ENCODE measurements around the gene SURF1.

The SURF1 gene

DNA sequence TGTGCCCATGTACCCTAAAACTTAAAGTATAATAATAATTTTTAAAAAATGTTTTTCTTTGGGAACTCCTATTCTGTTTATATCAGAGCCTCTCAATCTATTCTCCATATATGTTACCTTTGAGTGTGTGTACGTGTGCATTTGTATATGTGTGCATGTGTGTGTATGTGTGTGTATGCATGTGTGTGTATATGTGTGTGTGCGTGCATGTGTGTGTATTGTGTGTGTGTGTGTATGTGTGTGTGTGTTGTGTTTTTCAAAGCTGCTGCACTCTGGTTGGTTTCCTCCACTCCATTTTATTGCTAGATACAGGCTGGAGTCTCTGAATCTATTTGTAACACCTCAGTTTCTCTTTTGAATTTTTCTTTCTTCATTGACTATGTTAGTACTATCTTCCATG, 40.3 kb downstream of the SURF1 start:
- no peak for DNase-seq

DNA sequence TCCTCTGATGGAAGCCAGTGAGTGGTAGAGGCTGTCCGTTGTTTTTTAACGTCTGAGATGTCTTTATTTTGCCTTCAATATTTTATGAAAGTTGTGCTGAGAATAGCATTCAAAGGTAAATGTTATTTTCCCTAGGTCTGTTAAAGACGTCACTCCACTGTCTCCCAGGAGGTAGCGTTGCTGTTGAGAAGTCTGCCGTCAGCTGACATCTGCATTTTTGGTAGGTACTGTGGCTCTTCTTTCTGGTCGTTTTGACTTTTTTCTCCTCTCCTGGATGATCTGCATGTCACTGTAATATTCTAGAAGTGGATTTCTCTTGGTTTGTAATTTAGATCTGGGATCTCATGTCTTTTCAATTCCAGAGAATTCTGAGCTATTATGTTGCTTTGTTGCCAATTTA, 46.7 kb downstream of the SURF1 start:
- no peak for DNase-seq

DNA sequence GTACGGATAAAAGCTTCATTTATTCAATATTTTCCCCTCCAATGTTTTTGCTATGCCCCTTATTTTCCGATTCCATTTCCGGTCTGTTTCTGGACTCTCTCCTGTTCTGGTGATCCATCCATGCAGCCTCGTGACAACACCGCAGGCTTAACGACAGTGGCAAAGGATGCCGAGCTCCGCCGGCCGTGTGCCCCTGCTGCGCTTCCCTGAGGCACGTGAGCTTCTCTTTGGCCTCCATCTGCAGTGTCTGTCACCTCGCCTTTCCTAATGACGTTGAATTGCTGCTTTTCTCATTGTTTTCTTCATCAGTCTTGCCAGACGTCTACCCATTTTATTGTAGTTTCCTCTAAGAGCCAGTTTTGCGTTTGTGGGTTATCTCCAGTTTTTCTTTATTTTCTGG, 49.0 kb downstream of the SURF1 start:
- no peak for DNase-seq

DNA sequence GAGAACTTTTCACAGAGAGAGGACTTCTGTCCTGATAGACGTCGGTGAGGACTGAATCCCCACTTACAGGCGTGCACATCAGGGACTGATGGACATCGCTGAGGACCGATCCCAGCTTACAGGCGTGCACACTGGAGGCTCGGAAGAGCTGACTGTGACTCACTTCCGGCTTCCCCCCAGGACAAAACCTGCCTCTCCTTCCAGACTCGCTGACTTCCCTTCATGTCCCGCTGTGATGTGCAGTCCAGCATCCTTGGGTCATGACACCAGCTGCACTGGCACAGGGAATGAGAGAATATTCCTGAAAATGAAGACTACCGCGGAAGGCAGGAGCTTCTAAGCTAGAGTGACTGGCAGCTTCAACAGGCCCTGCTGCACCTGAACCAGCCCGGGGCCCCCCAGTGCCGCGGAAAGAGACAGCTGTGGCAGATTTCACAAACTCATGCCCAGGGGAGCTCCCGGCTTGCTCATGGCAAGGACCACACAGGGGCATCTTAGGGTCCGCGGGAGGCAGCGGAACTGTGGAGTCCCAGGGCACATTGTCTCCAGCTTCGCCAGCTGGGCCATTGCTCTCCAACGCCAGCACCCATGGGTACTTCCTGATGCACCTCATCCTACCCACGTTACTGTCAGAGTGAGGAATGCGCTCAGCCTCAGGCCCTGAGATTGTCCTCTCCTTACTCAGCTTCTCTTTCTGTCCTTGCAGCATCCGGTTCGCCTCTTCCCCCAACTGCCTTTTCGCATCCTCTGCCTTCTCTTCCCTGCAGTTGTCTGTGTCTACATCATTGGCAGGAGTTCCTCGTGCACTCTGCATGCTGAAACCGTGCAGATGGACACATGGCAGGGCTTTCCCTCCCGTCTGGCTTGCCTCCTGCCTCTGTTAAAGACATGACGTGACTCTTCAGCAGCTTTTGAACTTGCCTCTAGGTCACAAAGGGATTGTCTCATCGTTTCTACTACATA, 49.8 kb downstream of the SURF1 start:
- DNase-seq, result no peak

DNA sequence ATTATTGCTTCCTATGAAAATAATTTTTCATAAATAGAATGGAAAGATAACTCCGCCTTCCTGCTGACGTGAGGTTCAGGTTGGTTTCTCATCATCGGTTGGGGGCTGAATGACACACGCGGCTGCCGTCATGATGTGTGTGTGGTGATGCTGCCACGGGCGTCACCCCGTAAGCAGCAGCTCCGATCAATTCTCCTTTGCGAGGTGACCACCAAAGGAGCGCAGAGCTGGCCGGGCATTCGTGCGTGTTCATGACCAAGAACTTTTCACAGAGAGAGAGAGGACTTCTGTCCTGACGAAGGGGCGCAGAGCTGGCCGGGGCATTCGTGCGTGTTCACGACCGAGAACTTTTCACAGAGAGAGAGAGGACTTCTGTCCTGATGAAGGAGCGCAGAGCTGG, 50.6 kb downstream of the SURF1 start:
- no peak for DNase-seq

DNA sequence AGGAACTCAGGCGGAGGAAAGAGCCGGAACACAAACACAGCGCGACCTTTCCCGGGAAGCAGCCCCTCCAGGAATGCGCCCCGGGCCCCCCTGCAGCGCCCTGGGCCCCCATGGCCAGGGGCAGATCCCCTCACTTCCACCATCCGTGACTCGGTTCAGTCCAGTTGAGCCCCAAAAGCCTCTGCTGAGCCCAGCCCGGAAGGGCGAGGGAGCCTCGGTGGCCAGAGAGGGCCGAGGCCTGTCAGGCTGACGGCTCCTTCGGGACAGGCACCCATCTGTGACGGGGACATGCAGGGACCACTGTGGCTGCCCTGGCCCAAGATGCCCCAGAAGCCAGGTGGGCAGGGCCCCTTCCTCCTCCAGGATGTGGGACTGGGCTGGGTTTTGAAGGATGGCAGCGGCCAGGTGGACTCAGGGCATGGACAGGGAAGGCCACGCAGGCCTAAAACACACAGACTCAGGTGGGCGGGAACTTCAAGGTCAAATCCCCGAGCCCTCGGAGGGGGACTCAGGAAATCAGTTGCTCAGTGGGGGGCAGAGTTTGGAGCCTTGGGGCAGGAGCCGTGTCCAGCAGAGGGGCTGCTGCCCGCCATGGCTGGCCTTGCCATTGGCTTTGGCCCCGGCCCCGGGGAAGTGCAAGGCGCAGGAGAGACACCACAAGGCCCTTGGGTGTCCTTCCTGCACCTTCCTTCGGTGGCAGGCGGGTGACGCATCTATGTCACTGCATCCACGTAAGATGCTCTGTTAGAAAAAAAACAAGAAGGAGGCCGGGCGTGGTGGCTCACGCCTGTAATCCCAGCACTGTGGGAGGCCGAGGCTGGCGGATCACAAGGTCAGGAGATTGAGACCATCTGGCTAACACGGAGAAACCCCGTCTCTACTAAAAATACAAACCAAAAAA, 51.6 kb downstream of the SURF1 start:
- no peak for DNase-seq

DNA sequence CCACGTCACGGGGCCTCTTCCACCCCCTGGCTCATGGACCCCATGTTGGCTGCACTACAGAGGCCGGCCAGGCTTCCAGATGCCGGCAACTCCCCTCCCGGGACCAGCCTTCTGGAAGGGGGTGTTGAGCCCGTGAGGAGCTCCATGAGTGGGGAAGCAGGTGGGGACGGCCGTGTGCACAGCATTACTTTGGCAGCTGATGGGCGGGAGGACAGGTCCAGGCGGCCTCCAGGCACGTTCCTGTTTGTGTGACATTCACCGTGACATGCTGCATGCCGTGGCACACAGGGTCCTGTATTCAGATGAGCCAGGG, 52.2 kb downstream of the SURF1 start:
- DNase-seq, result no peak

DNA sequence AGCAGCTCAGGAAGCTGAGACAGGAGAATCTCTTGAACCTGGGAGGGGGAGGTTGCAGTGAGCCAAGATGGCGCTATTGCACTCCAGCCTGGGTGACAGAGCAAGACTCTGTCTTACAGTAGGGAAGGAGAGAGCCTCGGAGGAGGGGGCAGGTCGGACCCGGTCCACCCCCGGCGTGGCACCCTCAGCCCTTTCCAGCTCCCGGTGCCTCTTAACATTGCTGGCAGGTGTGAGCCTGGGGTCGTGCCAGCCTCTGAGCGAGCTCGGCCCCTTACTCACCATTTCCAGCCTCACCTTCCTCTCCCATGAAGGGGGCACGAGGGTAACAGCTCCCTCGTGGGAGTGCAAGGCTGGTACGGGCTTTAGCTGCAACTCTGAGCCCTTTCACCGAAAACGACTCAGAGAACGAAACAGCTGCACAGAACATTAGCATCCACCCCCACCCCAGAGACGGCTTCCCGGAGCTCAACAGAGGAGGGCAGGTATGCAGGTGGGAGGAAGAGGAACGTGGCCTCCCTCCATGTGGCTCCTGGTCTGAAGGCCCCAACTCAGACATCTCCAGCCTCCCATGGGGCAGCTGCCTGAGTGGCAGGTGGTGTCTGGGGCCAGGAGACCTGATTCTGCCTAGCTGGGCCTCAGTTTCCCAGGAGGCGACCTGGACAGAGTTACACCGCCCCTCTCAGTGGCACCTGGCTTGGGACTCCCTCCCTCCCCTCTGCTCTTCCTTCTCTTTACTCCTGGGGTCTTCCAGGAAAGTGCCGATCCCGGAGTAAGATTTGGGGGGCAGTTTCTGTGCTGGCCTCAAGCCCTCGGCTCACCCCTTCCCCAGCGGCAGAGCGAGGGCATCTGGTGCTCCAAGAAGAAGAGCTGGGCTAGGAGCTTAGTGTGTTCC, 52.8 kb downstream of the SURF1 start:
- no peak for DNase-seq
